ENCODE measurements around the gene C16orf74.

C16orf74 gene

GRCh38 chr16:85712801-85713200 lies 38.1 kb downstream of the C16orf74 start:
- Histone ChIP-seq H3K36me3 (ENCODE audit: low read length) (no peaks in the 10 kb centered on the region), H3K4me3 (ENCODE audit: insufficient read depth, low read length, poor library complexity, severe bottlenecking) (no peak overlapping the region), H4K20me1 (ENCODE audit: low read depth, low read length) (no peaks in the 10 kb centered on the region), H3K4me2 (ENCODE audit: low read depth, low read length, poor library complexity, severe bottlenecking) (no peak overlapping the region), H3K9me3 (ENCODE audit: insufficient read depth, low read length) (no peaks in the 10 kb centered on the region), H3K9me2 (replicated peaks; ENCODE audit: insufficient read depth, low read length) (no peaks in the 10 kb centered on the region), H3K79me2 (ENCODE audit: insufficient read depth, low read length) (no peaks in the 10 kb centered on the region), H3K27ac (ENCODE audit: low read depth, low read length) (no peak overlapping the region), H3F3A (ENCODE audit: insufficient read depth) (no peaks in the 10 kb centered on the region), H3K9ac (ENCODE audit: low read length) (no peak overlapping the region), H2AFZ (ENCODE audit: low read depth, low read length, severe bottlenecking) (no peak overlapping the region), H3K27me3 (ENCODE audit: low read length) (no peaks in the 10 kb centered on the region)
- TF ChIP-seq CTCF (IDR thresholded peaks at IDR 0.05; ENCODE audit: insufficient read depth, low read length, poor library complexity, severe bottlenecking) (no peak), EZH2phosphoT487 (conservative IDR thresholded peaks at IDR 0.05; ENCODE audit: low read length) (no peak)

- Histone ChIP-seq H3K9me2 (replicated peaks; ENCODE audit: insufficient read depth, low read length) (no peaks in the 10 kb centered on the region), H3K4me2 (ENCODE audit: low read depth, low read length, poor library complexity, severe bottlenecking) (no peak overlapping the region), H2AFZ (ENCODE audit: low read depth, low read length, severe bottlenecking) (no peak overlapping the region), H3K36me3 (ENCODE audit: low read length) (no peaks in the 10 kb centered on the region), H3K79me2 (ENCODE audit: insufficient read depth, low read length) (no peaks in the 10 kb centered on the region), H4K20me1 (ENCODE audit: low read depth, low read length) (no peaks in the 10 kb centered on the region), H3K27ac (ENCODE audit: low read depth, low read length) (no peak overlapping the region), H3K27me3 (ENCODE audit: low read length) (no peaks in the 10 kb centered on the region), H3F3A (ENCODE audit: insufficient read depth) (no peaks in the 10 kb centered on the region), H3K9me3 (ENCODE audit: insufficient read depth, low read length) (no peaks in the 10 kb centered on the region), H3K4me3 (ENCODE audit: insufficient read depth, low read length, poor library complexity, severe bottlenecking) (no peak overlapping the region), H3K9ac (ENCODE audit: low read length) (no peak overlapping the region)
- TF ChIP-seq CTCF (IDR thresholded peaks at IDR 0.05; ENCODE audit: insufficient read depth, low read length, poor library complexity, severe bottlenecking) (no peak), EZH2phosphoT487 (conservative IDR thresholded peaks at IDR 0.05; ENCODE audit: low read length) (no peak)
These were observed 38.8 kb downstream of the C16orf74 start for GRCh38 chr16:85711982-85712587.

GRCh38 chr16:85710732-85711131 lies 40.2 kb downstream of the C16orf74 start:
- H3K36me3 ChIP-seq (ENCODE audit: low read length) = no peaks in the 10 kb centered on the region
- H3F3A ChIP-seq (ENCODE audit: insufficient read depth) = no peaks in the 10 kb centered on the region
- no peak overlapping the region for H3K4me2 ChIP-seq (ENCODE audit: low read depth, low read length, poor library complexity, severe bottlenecking)
- no peaks in the 10 kb centered on the region for H3K27me3 ChIP-seq (ENCODE audit: low read length)
- TF ChIP-seq CTCF (IDR thresholded peaks at IDR 0.05; ENCODE audit: insufficient read depth, low read length, poor library complexity, severe bottlenecking) (no peak), EZH2phosphoT487 (conservative IDR thresholded peaks at IDR 0.05; ENCODE audit: low read length) (no peak)
- H2AFZ ChIP-seq (ENCODE audit: low read depth, low read length, severe bottlenecking) = no peak overlapping the region
- no peak overlapping the region for H3K27ac ChIP-seq (ENCODE audit: low read depth, low read length)
- no peaks in the 10 kb centered on the region for H3K9me2 ChIP-seq (replicated peaks; ENCODE audit: insufficient read depth, low read length)
- no peak overlapping the region for H3K4me3 ChIP-seq (ENCODE audit: insufficient read depth, low read length, poor library complexity, severe bottlenecking)
- H3K9ac ChIP-seq (ENCODE audit: low read length) = no peak overlapping the region
- no peaks in the 10 kb centered on the region for H3K9me3 ChIP-seq (ENCODE audit: insufficient read depth, low read length)
- no peaks in the 10 kb centered on the region for H3K79me2 ChIP-seq (ENCODE audit: insufficient read depth, low read length)
- no peaks in the 10 kb centered on the region for H4K20me1 ChIP-seq (ENCODE audit: low read depth, low read length)

Measured in SU-DHL-6 (cell line).